Measurements from ENCODE around the gene CASP10.

DNA sequence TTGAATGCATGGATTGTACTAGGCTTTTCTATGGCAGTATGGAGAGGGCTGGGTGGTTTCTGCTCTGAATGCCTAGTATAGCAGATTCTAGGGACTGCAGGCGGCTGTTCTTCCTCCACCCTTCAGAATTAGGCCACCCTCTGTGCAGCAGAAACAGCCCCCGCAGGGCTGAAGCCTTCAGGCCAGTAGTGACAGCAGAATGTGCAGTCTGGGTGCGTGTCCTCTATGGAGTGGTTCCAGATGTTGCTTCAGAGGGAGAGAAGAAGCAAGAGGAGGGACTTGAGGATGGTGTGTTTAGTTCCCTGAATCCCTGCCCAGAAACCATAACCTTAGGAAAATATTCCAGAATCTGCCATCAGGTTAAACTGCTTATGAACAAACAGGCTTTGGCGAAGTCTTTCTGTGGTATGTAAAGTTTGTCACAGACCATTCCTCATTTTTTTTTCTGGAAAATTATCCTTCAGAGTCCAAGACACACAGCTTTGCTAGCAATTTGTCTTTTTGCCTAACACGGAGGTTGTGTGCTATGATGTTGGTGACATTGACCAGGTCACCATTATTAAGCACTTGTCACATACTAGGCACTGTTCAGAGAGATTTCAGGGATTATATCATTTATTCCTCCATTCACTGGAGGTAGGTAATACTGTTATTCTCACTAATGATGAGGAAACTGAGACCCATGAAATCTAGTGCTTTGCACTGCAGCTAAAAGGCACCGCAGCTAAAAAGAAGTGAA lies 21.1 kb downstream of the CASP10 start:
- TF ChIP-seq, protein P1, sequence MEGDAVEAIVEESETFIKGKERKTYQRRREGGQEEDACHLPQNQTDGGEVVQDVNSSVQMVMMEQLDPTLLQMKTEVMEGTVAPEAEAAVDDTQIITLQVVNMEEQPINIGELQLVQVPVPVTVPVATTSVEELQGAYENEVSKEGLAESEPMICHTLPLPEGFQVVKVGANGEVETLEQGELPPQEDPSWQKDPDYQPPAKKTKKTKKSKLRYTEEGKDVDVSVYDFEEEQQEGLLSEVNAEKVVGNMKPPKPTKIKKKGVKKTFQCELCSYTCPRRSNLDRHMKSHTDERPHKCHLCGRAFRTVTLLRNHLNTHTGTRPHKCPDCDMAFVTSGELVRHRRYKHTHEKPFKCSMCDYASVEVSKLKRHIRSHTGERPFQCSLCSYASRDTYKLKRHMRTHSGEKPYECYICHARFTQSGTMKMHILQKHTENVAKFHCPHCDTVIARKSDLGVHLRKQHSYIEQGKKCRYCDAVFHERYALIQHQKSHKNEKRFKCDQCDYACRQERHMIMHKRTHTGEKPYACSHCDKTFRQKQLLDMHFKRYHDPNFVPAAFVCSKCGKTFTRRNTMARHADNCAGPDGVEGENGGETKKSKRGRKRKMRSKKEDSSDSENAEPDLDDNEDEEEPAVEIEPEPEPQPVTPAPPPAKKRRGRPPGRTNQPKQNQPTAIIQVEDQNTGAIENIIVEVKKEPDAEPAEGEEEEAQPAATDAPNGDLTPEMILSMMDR (IDR thresholded peaks at IDR 0.05), result no peak
- no peak for TF ChIP-seq EZH2 (IDR thresholded peaks at IDR 0.05; ENCODE audit: borderline replicate concordance, insufficient read depth, low read depth, low read length, poor library complexity, severe bottlenecking)
